Activated naive CD4-positive, alpha-beta T cell treated with anti-CD3 and anti-CD28 coated beads, Interleukin-2, amount 10 ng/mL, durations not matched to agents 7 days and 5 days (primary cell): Measurements from ENCODE around the gene WNT2B.

Source experiments
- CTCF ChIA-PET: fragments of 350-600 bp; sonication (Branson Sonifier 250); formaldehyde crosslinking; loops from one replicate; lab custom pipeline; 2021; ENCODE audit warnings: antibody characterized with exemption; lab: Charles Lee
- DNase-seq: peaks from one replicate; pipeline ENCODE4 v3.0.0-alpha.2; 2020
- H3K27ac Mint-ChIP-seq: one replicate; pipeline ENCODE4 v1.8.0; 2021; ENCODE audit warnings: mild to moderate bottlenecking, moderate library complexity, mixed read lengths
- H3K27me3 Mint-ChIP-seq: one replicate; pipeline ENCODE4 v1.8.0; 2021; ENCODE audit warnings: mild to moderate bottlenecking, mixed read lengths
- H3K36me3 Mint-ChIP-seq: one replicate; pipeline ENCODE4 v1.8.0; 2021; ENCODE audit warnings: mixed read lengths
- H3K4me1 Mint-ChIP-seq: one replicate; pipeline ENCODE4 v1.8.0; 2021; ENCODE audit warnings: mixed read lengths
- H3K4me3 Mint-ChIP-seq: one replicate; pipeline ENCODE4 v1.8.0; 2021; ENCODE audit warnings: mild to moderate bottlenecking, moderate library complexity, mixed read lengths
- H3K9me3 Mint-ChIP-seq: one replicate; pipeline ENCODE4 v1.8.0; 2021; ENCODE audit warnings: mixed read lengths

WNT2B gene

DNA sequence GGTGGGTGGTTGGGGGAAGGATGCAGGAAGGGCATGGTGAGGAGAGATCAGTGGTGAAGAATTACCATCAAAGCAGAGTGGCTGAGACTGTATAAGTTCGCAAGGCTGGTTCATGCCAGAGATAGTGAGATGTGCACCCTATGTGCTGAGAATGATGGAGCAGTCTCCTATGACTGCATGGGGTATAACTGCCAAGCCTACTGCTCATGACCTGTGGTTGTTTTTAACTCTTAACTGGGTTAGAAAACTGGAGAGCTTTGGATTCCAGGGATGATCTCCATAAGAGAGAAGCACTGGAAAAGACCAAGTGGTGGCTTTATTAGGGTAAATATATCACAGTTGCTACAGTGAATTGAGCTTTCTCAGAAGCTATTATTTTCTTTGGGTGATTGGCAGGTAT is 16.2 kb downstream of the WNT2B start:
- no peaks in the 10 kb centered on the region for H3K9me3 Mint-ChIP-seq

DNA sequence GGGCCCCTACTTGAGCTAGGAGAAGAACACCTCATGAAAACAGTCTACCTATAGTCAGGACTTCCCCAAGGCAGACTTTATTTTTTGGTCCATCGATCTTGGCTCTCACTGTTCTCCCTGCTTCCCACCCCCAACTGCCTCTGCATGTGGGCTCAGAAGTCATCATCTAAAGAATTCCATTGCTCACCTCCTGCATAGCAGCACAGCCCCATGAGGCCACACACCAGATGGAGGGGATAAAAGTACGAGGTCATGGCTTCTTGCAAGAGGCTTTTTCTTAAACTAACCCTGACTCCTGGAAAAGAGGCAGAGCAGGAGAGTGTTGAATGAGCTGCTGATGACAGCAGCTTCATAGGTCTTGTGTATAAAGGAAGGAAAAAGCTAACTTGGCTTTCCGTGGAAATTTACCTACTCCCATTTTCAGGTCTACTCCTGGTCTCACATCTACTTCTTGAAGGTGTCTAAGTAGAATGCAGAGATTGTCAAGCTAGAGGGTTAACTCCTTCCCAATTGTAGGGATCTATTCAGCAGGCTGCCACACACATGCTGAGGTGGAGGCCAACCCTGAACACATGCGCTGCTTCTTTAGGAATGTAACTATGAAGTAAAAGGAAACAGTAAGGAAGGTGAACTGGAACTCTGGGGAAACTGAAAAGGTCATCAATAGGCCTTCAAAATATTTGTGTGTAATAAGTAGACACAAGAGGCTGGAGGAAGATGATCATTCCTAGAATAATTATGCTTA is 18.7 kb downstream of the WNT2B start:
- no peaks in the 10 kb centered on the region for H3K27me3 Mint-ChIP-seq
- H3K9me3 Mint-ChIP-seq, result no peaks in the 10 kb centered on the region
- CTCF ChIA-PET, result interaction anchor here (0.6 kb wide), 1 partner anchor 17 kb away, joined by 3 read pairs; no protein-coding TSS in a partner anchor
- H3K27ac Mint-ChIP-seq, result no peak overlapping the region
- no peaks in the 10 kb centered on the region for H3K4me1 Mint-ChIP-seq
- DNase-seq, result no peak
- no peak overlapping the region for H3K4me3 Mint-ChIP-seq
- H3K36me3 Mint-ChIP-seq, result no peaks in the 10 kb centered on the region

More for the DNA sequence above, 16.2 kb downstream of the WNT2B start:
- H3K4me1 Mint-ChIP-seq, result no peaks in the 10 kb centered on the region
- CTCF ChIA-PET, result interaction anchor here (1.1 kb wide), 1 partner anchor 23 kb away, joined by 3 read pairs; no protein-coding TSS in a partner anchor
- no peak overlapping the region for H3K4me3 Mint-ChIP-seq
- H3K27ac Mint-ChIP-seq, result no peak overlapping the region
- no peaks in the 10 kb centered on the region for H3K36me3 Mint-ChIP-seq
- H3K27me3 Mint-ChIP-seq, result no peaks in the 10 kb centered on the region
- no peak for DNase-seq

DNA sequence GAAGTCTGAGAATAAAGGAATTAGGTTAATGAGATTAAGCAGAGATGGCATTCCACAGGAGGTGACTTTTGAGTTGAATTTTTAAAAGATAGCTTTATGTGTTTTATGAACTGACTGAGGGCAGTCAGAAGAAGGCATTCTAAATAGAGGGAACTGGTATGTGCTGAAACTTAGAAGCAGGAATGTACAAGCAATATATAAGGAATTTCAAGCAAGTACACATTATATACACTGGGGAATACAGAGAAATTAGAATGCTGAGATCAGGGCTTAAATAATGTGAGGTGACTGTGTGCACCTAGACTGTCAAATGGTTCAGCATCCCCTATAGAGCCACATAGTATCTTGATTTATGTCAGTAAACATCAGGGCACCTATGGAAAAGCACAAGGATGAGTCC is 19.3 kb downstream of the WNT2B start:
- Mint-ChIP-seq H3K4me1 (no peaks in the 10 kb centered on the region), H3K4me3 (no peak overlapping the region), H3K27me3 (no peaks in the 10 kb centered on the region), H3K36me3 (no peaks in the 10 kb centered on the region), H3K27ac (no peak overlapping the region), H3K9me3 (no peaks in the 10 kb centered on the region)
- no peak for DNase-seq
- CTCF ChIA-PET, result interaction anchor here (0.6 kb wide), 1 partner anchor 18 kb away, joined by 3 read pairs; no protein-coding TSS in a partner anchor

DNA sequence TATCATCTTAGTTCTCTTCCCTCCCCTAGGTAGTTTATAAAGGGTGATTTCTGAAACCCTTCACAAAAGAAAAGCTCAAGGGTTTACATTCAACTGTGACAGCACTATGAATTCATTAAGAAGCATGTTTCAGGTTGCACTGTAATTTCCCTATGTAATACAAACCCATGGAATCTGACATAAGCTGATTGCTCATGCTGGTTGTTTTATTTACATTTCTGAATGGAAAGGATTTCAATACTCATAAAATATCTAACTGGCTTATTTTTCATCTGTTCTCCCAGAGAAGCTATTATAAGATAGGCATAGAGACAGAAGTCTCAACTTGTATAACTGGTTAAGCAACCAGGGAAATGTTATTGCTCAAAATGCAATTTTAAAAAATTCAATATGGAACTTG is 20.5 kb downstream of the WNT2B start:
- Mint-ChIP-seq H3K4me1 (no peaks in the 10 kb centered on the region), H3K9me3 (no peaks in the 10 kb centered on the region), H3K4me3 (no peak overlapping the region), H3K27ac (no peak overlapping the region), H3K36me3 (peaks cover 2% of the 10 kb centered on the region), H3K27me3 (no peaks in the 10 kb centered on the region)
- CTCF ChIA-PET, result no interaction called here
- no peak for DNase-seq

DNA sequence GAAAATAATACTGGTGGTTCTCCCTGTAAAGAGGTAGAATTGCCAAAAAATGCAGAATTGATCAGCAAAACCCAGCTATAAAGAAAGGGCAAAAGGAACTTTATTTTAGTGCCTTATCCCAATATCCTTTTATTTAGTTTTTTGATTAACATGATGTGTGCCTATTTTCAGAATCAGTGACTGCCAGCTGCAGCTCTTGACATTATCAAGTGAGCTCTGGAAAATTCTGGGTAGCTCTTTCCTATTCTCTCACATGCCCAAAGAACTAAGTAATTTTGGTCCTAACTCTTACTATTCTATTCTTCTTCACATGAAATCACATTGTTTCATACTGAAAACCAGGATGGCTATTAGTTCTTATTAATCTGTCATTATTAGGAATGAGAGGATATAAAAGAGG is 22.1 kb downstream of the WNT2B start:
- CTCF ChIA-PET, result no interaction called here
- no peak overlapping the region for H3K4me3 Mint-ChIP-seq
- no peaks in the 10 kb centered on the region for H3K9me3 Mint-ChIP-seq
- peaks cover 2% of the 10 kb centered on the region for H3K36me3 Mint-ChIP-seq
- no peak overlapping the region for H3K27ac Mint-ChIP-seq
- DNase-seq, result no peak
- no peaks in the 10 kb centered on the region for H3K27me3 Mint-ChIP-seq
- H3K4me1 Mint-ChIP-seq, result no peaks in the 10 kb centered on the region

DNA sequence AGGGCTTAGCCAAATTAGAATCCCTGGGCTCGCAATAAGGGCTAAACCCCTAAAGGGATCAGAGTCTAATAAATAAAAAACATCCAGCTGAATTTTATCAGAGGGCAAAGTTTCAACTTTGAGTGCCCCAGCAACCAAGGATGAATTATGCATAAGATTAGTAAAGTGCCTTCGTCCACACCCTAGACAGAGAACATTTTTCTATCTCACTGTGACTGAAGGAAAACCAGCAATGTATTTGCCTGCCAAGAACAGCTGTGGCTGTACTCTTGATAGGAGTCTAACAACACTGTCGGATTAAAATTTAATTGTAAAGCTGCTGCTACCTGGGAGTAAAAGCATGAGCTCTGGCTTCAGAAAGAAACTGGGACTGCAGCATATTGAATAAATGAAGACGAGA is 23.3 kb downstream of the WNT2B start:
- Mint-ChIP-seq H3K27me3 (no peaks in the 10 kb centered on the region), H3K9me3 (no peaks in the 10 kb centered on the region), H3K27ac (no peak overlapping the region), H3K4me1 (no peaks in the 10 kb centered on the region), H3K36me3 (peaks cover 2% of the 10 kb centered on the region), H3K4me3 (no peak overlapping the region)
- CTCF ChIA-PET, result no interaction called here
- no peak for DNase-seq

DNA sequence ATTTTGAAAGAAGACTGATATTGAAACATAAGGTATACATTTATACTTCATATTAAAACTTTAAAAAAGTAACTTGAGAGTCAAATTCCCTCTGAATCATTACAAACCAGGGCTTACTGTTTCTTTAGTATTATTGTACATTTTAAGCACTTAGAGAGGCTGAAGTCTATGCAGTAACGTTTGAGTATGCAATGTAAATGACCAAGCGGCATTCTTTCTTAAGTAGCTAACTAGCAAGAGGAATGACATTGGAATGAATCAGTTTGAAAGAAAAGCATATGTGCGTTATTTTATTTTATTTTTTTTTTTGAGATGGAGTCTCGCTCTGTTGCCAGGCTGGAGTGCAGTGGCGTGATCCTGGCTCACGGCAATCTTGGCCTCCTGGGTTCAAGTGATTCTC is 24.3 kb downstream of the WNT2B start:
- CTCF ChIA-PET, result no interaction called here
- no peaks in the 10 kb centered on the region for H3K4me1 Mint-ChIP-seq
- no peaks in the 10 kb centered on the region for H3K27me3 Mint-ChIP-seq
- peaks cover 2% of the 10 kb centered on the region for H3K36me3 Mint-ChIP-seq
- DNase-seq, result no peak
- H3K9me3 Mint-ChIP-seq, result no peaks in the 10 kb centered on the region
- no peak overlapping the region for H3K27ac Mint-ChIP-seq
- H3K4me3 Mint-ChIP-seq, result no peak overlapping the region

DNA sequence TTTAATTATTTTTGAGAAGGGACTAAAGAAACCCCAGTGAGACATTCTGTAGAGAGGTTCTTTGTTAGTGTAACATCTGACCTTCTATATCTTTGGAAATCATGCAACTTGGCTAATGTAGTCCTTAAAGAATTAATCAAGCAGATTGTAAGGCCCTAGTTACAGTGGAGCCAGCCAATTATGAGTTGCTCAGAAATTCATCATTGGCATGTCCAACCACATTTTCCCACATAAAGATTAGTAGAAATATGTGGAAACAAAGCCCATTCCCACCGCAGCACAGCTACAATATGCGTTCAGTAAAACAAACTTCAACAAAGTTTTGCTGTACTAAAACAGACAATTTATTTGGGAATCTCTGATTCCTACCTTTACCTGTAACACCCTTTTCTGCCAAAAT is 27.8 kb downstream of the WNT2B start:
- CTCF ChIA-PET, result no interaction called here
- Mint-ChIP-seq H3K27me3 (no peaks in the 10 kb centered on the region), H3K36me3 (peaks cover 8% of the 10 kb centered on the region), H3K27ac (no peak overlapping the region), H3K9me3 (no peaks in the 10 kb centered on the region), H3K4me1 (no peaks in the 10 kb centered on the region), H3K4me3 (no peak overlapping the region)
- DNase-seq, result no peak

DNA sequence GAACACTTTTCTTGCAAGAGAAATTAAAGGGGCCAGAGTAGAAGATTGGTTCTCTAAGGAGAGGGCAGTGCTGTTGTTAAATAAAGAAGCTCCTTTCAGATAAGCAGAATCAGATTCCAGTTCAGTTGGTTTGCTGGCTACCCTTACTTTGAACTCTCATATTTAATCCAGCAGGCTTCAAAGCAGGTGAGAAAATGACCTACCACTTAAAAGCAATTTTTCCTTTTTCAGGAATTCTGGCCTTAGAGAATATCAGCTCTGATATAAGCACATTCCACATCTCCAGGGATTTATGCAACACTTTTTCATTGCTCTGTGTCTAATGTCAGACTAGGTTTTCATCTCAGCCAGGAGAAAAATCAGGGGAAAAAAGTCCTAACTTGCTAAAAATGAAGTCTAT is 28.7 kb downstream of the WNT2B start:
- H3K4me1 Mint-ChIP-seq, result no peaks in the 10 kb centered on the region
- H3K27me3 Mint-ChIP-seq, result no peaks in the 10 kb centered on the region
- no peak overlapping the region for H3K27ac Mint-ChIP-seq
- CTCF ChIA-PET, result interaction anchor here (0.6 to 0.8 kb wide), 2 partner anchors 14 to 26 kb away, joined by 3 read pairs; no protein-coding TSS in a partner anchor
- no peak for DNase-seq
- peaks cover 12% of the 10 kb centered on the region for H3K36me3 Mint-ChIP-seq
- H3K9me3 Mint-ChIP-seq, result no peaks in the 10 kb centered on the region
- no peak overlapping the region for H3K4me3 Mint-ChIP-seq

DNA sequence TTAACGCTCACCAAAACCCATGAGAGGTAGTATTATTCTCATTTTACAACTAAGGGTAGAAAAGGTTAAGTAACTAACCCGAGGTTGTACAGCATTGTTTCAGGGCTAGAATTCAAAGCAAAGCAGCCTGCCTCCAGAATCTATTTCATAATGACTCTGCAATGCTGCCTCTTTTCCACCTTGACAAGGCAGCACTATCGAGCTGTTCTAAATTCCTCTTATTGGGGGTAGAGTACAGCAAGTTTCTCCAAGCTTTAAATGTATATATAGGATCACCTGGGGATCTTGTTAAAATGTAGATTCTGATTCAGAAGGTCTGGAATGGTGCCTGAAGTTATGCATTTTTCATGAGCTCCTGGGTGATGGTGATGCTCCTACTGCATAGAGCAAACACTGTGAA is 30.1 kb downstream of the WNT2B start:
- H3K27ac Mint-ChIP-seq, result no peak overlapping the region
- CTCF ChIA-PET, result no interaction called here

DNA sequence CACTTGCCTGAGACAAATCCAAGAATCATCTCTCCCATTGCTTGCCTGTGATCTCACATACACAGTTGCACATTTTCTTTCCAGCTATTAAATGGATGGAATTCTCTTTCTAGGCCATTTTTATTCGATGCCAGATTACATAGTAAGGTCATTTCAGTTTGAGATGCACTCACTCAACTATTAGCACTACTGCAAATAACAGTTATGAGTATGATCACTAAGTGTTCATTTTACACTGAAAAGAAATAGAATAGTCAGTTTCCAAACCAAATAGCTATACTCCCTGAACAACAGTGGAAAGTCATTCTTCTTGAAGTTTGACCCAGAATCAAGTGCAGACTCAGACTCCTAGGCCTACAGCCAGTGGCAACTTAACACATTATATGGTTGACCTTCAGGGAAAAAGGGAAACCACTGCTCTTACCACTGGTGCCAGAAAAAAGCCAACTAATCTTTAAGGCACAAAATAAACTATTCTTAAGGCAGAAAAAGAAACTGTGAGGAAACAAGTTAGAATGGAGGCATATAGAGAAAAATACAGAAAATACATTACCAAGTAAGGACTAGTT is 31.5 kb downstream of the WNT2B start:
- Mint-ChIP-seq H3K4me1 (no peaks in the 10 kb centered on the region), H3K27ac (no peak overlapping the region), H3K27me3 (no peaks in the 10 kb centered on the region), H3K36me3 (peaks cover 9% of the 10 kb centered on the region), H3K4me3 (no peak overlapping the region), H3K9me3 (no peaks in the 10 kb centered on the region)
- CTCF ChIA-PET, result interaction anchor here (0.7 kb wide), 1 partner anchor 74 kb away, joined by 3 read pairs; no protein-coding TSS in a partner anchor
- DNase-seq, result no peak

More for the DNA sequence above, 30.1 kb downstream of the WNT2B start:
- H3K9me3 Mint-ChIP-seq, result no peaks in the 10 kb centered on the region
- H3K27me3 Mint-ChIP-seq, result no peaks in the 10 kb centered on the region
- no peak for DNase-seq
- no peak overlapping the region for H3K4me3 Mint-ChIP-seq
- no peaks in the 10 kb centered on the region for H3K4me1 Mint-ChIP-seq
- H3K36me3 Mint-ChIP-seq, result peaks cover 12% of the 10 kb centered on the region

DNA sequence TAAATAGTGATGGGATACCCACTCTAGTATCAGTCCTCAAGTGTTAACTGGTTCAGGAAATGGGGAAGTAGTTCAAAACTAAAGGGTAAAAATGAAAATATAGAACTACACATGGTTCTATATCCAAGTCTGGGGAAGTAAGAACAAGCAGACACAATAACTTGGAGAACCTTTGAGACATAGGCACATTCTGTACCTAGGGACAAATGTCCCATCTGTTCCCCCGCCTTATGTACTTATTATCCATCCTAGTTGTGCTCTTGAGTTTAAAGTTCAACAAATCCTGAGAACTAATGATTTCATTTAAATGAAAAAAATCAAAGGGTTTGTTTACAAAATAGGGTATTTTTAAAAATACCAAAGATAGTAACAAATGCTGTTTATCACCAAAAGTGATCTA is 32.5 kb downstream of the WNT2B start:
- Mint-ChIP-seq H3K4me3 (no peak overlapping the region), H3K9me3 (no peaks in the 10 kb centered on the region), H3K4me1 (no peaks in the 10 kb centered on the region), H3K36me3 (peaks cover 9% of the 10 kb centered on the region), H3K27me3 (no peaks in the 10 kb centered on the region), H3K27ac (no peak overlapping the region)
- CTCF ChIA-PET, result no interaction called here
- no peak for DNase-seq

DNA sequence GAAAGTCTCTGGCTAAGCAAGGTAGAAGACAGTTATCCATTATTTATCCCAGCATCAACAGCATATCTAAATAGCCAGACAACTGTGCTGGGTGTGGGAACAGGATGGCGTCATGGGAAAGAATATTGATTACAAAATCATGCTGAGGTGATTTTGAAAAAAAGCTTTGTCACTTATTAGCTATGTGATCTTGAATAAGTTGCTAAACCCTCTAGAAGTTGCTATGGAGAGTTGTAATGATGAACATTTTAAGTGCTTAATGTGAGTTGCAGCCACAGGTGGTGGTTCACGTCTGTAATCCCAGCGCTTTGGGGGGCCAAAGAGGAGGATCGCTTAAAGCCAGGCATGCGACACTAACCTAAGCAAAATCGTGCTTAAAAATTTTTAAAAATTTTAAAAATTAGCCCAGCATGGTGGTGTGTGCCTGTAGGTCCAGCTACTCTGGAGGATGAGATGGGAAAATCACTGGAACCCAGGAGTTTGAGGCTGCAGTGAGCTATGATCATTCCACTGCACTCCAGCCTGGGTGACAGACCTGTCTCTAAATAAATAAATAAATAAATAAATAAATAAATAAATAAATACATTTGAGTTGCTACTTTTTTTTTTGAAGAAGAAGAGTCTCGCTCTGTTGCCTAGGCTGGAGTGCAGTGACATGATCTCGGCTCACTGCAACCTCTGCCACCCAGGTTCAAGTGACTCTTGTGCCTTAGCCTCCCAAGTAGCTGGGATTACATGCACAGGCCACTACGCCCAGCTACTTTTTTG is 33.6 kb downstream of the WNT2B start:
- no peak for DNase-seq
- Mint-ChIP-seq H3K4me1 (no peaks in the 10 kb centered on the region), H3K4me3 (no peak overlapping the region), H3K36me3 (peaks cover 9% of the 10 kb centered on the region), H3K9me3 (no peaks in the 10 kb centered on the region), H3K27me3 (no peaks in the 10 kb centered on the region), H3K27ac (no peak overlapping the region)
- CTCF ChIA-PET, result no interaction called here

DNA sequence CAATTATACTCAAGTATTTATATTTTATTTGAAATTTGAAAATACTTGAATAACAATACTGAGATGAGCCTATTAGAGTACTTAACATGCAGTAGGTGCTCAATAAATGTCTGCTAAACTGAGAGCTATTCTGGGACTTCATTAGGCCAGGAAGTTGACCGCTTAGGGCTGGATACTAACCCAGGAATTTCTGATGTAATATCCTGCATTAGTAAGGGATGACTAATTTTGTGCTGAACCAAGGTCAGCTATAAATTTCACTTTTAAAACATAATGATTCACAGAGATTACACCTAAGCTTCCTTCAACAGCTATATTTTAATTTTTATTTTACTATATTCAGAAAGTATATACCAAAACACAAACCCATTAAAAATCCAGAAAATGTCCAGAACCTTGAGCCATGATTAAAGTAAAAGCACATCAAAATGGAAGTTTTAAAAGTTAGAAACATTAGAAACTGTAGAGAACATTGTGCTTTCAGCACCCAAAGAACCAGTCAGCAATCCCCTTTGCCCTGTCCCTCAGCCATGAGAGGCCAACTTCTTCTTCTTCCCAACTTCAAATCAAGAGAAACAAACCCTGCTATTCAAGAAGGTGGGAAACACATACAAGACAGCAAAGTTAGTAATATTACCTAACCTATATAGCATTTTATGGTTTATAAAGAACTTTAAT is 35.4 kb downstream of the WNT2B start:
- Mint-ChIP-seq H3K9me3 (no peaks in the 10 kb centered on the region), H3K4me1 (no peaks in the 10 kb centered on the region), H3K27me3 (no peaks in the 10 kb centered on the region), H3K27ac (no peak overlapping the region), H3K36me3 (peaks cover 9% of the 10 kb centered on the region), H3K4me3 (no peak overlapping the region)
- DNase-seq, result no peak
- CTCF ChIA-PET, result no interaction called here
